Right forelimb (tissue), 1 donor: ENCODE measurements around the gene PGP.
A peak's percentile ranks its signal among the peaks of the same experiment; 100 is the strongest.

ENCODE experiments used
- DNase-seq: peaks from one replicate; pipeline ENCODE4 v3.0.0-alpha.2; 2018

The PGP gene

DNA sequence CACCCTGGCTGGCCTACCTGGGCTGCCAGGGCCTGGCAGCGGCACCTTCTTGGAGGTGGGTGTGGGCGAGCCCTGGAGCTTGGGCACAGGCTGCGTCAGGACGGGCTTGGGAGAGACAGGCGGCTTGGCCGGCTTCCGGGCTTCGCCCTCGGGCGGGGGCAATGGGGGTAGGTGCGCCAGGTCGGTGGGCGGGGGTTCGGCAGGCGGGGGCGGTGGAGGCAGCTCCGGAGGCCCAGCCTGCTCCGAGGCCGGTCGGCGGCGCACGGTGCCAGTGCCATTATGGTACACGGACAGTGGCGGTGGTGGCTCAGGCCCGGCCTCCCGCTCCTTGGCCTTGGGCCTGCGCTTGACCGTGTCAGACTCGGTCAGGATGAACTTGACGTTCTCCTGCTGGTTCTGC, 35.1 kb downstream of the PGP start:
- no peak for DNase-seq

DNA sequence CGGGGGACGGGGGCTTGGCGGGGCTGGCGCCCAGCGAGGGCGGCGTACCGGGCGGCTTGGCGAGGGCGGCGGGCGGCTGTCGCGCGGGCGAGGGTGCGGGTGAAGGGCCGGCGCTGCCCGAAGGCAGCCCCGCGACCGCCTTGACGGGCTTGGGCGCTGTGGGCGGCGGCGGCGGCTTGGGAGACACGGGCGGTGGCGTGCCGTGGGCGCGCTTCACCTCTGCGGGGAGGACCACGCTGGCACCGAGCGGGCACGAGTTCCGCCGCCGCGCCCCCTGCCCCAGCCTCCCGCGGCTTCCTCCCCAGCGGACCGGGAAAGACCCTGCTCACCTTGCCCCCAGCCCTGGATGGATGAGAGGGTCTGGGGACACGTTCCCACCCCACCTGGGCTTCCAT, 35.5 kb downstream of the PGP start:
- no peak for DNase-seq

DNA sequence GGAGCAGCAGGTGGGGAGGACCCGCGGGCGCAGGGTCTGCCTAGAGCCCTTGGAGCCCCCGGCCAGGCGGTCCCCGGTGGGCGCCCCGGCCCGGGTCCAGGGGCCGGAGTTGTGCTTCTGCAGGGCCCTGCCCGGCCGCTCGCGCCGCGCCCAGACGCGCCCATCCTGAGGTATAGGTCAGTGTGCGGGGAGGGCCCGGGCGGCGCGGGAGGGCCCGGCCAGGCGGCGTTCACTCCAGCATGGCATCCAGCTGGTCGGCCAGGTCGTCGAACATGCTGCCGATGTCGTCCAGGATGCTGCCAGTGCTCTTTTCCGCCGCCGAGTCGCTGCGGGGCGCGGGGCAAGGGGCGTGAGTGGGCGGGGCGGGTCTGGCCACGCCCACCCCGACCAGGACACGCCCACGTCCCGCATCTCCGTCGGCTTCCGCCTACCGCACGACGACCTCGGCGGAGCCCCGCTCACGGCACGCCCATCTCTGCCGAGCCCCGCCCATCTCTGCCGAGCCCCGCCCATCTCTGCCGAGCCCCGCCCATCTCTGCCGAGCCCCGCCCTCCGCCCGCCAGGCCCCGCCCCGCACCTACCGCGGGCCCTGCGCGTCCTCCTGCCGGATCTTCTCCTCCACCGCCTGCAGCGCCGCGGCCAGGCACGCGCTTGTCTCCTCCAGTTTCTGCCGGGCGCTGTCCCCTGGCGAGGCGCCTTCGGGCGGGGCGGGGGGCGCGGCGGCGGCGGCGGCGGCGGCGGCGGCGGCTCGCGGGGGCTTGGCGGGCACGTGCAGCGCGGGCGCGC, 36.1 kb downstream of the PGP start:
- peak; percentile 69 for DNase-seq

DNA sequence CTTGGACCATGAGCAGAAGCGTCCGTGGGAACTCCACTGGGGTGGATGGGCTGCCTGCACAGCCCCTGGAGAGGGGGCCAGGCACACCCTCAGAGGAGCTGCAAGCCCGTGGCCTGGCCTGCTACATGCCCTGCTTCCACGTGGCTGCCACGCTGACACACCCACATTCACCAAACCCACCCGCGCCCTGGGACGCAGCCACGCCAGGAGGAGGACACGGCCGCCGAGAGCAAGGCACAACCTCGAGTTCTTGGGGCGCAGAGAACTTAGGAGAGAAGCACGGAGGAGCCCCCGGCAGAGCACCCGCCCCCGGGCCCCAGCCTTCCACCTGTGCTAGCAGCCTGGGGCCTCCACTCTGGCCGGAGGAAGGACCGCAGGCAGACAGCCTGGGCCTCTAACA, 37.1 kb downstream of the PGP start:
- DNase-seq, result no peak

DNA sequence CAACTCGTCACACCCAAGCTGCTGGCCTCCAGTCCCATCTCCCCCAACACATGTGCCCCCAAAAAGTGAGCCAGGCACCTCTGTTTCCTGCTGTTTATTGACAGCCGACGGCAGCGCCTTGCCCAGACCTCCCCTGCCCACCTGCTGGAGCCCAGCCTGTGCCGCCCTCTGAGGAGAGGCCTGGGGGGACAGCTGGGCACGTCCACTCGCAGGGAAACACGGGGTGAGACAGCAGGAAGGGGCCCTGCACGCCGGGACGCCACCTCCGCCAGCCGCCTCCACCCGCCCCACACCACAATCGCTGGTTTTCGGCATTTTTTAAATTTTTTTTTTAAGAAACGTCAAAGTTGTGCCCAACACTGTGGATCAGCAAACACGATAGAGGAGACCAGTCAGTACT, 37.5 kb downstream of the PGP start:
- DNase-seq, result no peak

DNA sequence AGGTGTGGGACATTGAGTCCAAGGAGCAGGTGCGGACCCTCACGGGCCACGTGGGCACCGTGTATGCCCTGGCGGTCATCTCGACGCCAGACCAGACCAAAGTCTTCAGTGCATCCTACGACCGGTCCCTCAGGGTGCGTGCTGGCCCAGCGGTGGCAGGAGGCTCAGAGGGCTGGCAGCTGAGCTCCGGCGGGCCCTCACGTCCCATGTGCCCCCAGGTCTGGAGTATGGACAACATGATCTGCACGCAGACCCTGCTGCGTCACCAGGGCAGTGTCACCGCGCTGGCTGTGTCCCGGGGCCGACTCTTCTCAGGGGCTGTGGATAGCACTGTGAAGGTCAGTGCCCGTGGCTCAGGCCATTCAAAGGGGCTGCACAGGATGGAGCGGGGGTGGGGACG, 38.6 kb downstream of the PGP start:
- DNase-seq, result no peak

DNA sequence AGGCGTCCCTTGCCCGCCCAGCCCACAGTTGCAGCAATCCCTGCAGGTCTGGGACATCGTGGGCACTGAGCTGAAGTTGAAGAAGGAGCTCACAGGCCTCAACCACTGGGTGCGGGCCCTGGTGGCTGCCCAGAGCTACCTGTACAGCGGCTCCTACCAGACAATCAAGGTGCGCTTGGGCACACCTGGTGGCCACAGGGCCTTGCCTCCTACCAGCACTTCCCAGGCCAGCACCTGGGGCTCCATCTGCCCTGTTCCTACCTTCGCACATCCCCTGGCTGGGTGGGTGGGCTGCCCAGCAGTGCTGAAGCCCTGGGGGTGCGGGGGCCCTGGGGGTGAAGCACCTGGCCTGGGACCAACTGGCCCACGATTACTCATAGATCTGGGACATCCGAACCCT, 39.2 kb downstream of the PGP start:
- no peak for DNase-seq

DNA sequence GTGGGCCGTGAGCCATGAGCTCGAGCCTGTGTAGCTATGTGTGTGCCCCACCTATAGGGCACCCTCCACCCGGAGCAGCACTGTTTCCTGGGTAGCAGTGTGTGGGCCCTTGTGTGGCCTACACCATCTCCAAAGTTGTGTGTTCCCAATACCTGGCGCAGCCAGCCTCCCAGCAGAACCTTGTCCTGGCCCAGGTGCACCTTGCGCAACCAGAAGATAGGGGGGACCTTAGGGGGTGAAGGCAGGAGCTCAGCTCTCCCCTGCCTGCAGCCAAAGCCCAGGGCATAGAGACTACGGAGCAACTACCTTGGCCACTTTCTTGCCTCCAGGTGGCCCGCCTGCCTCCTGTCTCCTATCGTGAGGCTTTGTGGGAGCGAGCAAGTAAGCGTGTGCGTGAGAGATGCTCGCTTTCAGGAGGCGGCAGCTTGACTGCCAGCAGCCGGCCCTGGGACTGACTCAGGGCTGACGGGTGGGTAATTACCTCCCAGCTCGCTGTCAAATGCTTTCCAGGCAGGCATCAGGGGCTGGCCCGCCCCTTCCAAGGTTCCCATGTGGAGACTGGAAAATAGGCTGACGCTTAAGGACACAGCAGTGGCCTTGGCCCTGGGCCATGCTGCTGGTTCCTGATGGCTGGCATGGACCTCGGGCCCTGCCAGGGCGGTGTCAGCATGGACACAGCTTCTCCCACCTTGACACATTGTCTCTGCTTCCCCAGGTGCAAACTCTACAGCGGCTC, 40.1 kb downstream of the PGP start:
- DNase-seq, result no peak

DNA sequence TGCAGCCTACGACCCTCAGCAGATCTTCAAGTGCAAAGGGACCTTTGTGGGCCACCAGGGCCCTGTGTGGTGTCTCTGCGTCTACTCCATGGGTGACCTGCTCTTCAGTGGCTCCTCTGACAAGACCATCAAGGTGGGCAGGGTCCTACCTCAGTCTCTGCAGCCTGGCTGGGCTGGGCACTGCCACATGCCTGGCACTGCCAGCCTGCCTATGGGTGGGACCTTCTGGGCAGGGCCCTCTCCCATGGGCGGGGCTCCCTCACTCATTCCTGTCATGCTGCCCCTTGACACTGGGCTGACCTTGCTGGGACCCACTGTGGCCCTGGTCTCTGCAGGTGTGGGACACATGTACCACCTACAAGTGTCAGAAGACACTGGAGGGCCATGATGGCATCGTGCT, 40.7 kb downstream of the PGP start:
- no peak for DNase-seq

DNA sequence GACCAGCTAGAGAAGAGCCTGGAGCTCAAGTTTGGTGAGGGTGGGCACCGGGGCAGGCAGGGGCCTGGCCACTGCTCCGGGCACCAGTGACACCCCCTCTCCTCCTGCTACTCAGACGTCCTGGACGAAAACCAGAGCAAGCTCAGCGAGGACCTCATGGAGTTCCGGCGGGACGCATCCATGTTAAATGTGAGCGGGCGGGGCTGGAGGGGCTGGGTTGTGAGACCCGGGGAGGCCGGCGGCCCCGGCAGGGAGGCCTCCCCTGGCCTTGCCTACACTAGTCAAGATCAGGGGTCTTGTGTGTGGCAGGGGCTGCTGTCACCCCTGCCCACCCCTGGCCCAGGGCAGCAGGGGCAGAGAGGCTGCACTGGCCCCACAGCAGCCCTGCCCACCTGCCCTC, 41.3 kb downstream of the PGP start:
- no peak for DNase-seq

DNA sequence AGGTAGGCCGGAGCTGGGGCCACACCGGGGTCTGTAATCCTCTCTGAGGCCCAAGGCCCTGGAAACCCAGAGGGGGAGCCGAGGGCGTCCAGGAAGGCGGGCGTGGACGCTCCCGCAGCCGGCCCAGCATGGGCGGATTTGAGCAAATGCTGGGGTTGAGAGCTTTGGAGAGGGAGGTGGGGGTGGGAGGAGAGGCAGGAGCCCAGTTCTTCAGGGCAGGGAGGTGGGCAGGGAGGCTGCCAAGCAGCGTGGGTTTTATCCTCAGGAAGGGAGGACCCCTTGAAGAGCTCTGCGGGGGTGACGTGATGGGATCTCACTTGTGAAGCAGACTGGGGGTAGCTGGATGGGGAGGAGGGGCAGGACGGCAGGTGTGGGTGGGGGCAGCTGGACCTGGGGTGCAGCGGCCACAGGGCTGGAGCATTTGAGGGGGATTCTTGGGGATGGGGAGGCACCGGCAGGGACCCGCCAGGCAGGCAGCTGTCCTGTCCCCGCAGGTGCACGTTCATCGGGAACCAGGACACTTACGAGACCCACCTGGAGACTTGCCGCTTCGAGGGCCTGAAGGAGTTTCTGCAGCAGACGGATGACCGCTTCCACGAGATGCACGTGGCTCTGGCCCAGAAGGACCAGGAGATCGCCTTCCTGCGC, 41.8 kb downstream of the PGP start:
- no peak for DNase-seq

DNA sequence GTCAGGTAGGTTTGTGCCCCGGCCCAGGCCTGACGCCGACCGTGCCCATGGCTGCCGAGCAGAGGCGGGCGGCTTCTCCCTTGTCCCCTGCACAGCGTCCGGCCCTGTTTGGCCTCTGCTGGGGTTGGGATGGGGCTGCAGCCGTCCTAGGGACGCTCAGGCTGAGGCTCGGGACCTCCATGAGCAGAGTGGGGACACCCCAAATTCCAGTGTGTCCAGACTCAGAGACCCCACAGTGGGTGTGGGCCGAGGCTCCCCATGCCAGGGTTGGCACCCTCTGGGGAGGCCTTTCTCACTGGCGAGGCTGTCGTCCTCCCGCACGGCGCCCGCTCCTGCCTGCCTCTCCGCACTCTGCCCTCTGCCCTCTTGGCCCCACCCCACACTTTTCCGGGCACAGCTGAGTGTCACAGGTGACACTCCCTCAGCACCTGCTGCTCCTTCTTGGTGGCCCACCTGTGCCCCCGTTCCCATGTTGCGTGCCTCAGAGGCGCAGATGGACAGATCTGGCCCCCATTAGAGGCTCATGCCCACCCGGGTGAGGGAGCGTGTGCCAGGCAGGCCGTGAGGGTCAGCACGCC, 43.0 kb downstream of the PGP start:
- DNase-seq, result no peak

DNA sequence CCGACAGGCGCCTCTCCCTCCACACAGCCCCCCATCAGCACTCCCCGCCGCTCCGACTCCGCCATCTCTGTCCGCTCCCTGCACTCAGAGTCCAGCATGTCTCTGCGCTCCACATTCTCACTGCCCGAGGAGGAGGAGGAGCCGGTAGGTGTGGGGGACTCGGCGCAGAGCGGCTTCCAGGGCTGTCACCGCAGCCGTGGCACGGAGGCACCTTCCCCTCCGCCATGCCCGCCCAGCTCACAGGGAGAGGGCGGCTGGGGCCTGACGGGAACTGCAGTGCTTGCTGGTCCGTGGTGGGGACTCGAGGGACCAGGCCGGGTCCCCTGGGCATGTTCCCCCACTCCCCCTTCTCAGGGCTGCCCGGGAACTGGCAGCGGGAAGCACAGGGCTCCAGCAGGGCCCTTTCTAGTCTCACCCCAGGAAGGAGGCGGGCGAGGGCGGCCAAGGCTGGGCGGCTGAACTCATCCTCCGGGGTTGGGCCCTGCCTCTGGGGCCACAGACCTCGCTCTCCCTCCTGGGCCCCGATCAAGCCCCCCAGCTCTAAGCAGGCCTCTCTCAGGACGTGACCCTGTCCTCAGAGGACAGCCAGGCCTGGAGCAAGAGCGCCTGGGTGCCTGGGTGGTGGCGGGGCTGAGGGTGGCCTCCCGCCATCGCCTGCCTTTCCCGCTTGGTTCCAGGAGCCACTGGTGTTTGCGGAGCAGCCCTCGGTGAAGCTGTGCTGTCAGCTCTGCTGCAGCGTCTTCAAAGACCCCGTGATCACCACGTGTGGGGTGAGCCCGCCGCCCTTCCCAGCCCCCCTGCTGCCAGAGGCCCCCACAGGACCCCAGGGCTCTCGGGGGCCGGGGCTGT, 43.8 kb downstream of the PGP start:
- DNase-seq, result no peak

DNA sequence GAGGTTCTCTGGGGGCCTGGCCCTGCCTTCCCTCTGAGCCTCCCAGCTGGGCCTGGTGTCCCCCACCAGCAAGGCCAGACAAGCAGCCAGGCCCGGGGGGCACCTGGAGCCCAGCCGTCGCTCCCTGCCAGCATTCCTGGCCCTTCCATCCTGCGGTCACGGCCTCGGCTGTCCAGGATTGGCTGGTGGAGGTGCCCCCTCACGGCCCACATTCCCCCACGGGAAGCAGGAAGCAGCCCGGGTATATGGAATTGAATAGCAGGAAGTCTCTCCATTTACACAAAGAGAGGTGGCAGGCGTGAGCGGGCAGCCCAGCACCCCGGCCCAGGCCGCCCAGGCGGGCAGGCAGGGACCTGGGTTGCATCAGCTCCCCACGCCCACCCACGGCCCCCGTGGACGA, 44.6 kb downstream of the PGP start:
- DNase-seq, result no peak

DNA sequence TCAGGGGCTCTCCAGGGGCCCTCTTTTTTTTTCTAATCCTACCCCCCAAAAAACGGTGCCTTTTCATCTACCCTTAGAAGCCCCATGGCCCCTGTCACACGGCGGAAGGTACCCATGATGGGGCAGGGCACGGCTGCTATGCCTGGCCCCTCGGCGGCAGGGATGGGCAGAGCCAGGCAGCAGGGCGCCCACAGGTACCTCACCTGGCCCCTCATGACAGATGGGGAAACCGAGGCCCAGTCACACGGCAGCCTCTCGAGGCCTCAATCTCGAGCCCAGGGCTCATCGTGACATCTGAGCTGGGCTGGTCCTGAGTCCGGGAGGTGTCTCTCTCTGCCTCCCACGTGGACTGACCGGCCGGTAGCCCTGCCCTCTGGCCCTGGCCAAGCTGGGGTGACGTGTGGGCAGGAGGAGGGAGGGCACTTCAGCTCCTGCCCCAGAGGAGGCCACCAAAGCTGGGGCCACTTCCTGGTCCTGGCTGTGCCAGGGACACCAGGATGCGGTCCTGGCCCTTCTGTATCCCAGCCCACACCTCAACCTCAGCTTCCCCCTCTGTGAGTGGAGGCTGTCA, 47.5 kb downstream of the PGP start:
- no peak for DNase-seq

DNA sequence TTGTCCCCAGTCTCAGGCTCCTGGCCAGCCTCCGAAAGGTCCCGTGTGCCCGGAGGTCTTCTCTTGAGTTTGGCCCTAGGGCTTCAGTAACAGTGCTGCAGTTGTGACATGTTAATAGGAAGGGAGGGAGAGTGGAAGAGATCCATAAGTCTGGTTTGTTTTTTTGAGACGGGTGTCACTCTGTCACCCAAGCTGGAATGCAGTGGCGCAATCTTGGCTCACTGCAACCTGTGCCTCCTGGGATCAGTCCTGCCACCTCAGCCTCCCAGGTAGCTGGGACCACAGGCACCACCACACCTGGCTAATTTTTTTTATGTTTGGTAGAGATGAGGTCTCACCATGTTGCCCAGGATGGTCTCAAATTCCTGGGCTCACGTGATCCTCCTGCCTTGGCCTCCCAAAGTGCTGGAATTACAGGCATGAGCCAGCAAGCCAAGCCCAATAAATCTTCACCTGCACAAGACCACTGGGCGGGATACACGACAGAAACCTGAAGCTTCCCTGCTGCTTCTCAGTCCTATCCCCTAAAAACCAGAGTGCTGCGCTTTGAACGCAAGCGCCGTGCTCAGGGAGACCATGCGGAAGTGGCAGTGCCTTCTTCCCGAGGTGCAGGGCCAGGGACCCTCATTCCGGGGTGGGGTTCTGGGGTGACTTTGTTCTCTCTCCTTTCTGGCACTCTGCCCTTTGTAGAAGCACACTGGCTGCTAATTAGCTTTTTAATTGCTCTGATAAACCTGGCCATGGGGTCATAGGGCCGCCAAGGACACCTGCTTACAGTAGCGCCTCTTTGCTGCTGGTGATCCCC, 48.2 kb downstream of the PGP start:
- no peak for DNase-seq

DNA sequence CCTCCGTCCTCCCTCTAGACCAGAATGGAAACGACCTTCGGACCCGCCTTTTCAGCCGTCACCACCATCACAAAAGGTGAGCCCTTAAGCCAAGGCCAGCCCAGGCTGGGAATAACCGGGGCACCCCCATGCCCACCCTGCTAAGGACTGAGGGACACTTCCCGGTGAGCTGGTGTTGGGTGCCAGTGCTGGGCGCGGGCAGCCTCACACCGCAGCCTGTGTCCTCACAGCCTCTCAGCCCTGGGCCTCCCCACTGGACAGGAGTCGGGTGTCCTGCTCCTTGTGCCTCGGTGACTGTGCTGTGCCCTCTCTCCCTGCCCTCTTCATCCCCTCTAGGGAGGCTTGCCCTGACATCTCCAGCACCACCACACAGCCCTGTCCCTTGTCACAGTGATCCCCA, 48.8 kb downstream of the PGP start:
- no peak for DNase-seq

DNA sequence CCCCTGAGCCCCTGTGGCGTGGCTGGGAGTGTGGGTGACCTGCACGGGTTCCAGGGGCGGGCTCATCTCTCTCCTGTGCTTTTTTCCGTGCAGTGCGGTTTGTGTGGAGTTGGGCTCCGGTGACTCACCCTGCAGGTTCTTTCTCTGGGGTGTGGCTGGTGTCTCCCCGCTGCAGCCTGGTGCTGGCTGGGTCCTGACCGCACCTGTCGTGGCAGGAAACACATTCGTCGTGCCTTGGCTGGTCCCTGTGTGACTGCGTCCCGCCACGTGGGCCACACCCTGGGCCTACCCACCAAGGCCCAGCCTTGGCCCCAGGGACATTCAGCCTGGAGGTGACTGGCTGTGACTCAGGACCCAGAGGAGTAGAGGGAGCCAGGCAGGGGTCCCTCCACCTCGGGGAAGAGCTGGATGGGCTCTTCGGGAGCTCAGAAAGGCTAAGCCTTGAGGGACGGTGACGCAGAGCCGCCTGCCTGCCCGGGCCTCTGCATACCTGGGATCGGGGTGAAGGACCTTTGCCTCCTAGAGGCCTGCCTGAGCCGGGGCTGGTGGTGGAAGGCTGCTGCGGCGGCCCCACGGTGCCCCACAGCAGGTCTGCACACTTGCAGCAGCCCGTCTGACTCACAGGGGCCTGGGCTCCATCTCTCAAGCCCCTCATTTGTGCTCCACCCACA, 51.3 kb downstream of the PGP start:
- DNase-seq, result no peak

DNA sequence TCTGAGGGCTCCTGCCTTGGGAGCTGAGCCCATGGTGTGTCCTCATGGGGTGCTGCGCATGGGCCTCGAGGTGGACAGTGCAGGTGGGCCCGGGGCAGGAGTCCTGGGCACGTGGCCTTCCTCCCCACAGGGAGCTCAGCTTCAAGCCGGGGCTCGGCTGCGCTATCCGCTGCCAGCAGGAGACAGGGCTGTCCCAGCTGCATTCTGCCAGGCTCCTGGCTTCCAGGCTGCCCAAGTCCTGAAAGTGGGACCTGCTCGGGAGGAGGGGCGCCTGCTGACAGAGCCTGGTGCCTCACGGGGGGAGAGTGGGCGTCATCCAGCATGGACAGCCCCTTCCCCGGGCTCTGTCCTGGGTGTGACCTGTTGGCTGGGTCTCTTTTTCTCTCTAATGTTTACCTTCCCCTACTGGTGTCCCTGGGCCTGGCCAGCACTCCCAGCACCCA, 51.9 kb downstream of the PGP start:
- no peak for DNase-seq

DNA sequence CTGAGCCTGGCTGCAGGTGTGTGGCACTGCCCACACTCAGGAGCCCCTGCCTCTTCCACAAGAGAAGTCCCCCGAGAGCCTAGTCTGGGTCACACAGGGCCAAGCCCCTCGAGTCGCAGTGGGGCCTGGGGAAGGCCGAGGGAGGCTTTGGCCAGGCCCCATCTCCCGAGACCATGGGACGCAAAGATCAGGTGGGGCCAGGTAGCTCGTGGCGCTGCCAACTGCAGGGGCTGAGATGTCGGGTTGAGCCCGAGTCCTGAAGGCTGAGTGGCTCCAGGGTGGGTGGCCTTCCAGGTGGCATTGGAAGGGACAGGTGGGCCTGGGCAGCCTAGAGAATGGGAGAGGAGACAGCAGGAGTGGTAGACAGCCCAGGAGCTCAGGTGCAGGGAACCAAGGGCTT, 52.7 kb downstream of the PGP start:
- DNase-seq, result no peak
